Hepatocyte (in vitro differentiated cells): Measurements from ENCODE around the gene TAF11L4.
"Not testable (repeated sequence)": the region's sequence is repeated elsewhere in the genome, so short reads cannot be mapped to it uniquely, and the experiment has no call there.

Experiments
- EZH2 ChIP-seq: fragments of 200-600 bp; sonication (generic); IDR thresholded peaks from 2 replicates; pipeline ENCODE4 v1.6.1; 2016; ENCODE audit warnings: antibody characterized with exemption, mild to moderate bottlenecking, borderline replicate concordance
- EZH2phosphoT487 ChIP-seq: fragments of 200-600 bp; sonication (generic); IDR thresholded peaks from one replicate; pipeline ENCODE4 v1.6.1; 2018; ENCODE audit warnings: antibody characterized with exemption, mild to moderate bottlenecking, low read depth, moderate library complexity; ENCODE audit not compliant: unreplicated experiment, severe bottlenecking
- TF ChIP-seq, protein P1 (sequence below): fragments of 200-600 bp; sonication (generic); IDR thresholded peaks from 2 replicates; pipeline ENCODE4 v1.5.1; 2016; ENCODE audit warnings: antibody characterized with exemption, mild to moderate bottlenecking; ENCODE audit not compliant: poor library complexity

DNA sequence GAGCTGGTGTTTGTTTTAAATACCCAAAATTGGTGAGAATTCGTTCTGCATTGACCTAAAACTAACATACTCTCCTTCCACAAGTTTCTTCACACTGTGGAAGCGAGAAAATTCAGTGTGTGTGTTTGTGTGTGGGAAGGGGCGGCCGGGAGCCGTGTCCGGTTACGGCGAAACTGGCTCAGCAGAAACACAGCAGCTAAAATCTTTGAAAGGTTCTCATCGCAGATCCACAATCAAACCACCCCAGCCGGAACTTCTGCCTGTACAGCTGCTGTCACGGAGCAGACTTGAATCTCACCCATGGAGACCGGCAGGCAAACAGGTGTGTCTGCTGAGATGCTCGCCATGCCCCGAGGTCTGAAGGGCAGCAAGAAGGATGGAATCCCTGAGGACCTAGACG lies 3.3 kb downstream of the TAF11L4 start, which contains the start of gene TAF11L5:
- TF ChIP-seq, protein P1, sequence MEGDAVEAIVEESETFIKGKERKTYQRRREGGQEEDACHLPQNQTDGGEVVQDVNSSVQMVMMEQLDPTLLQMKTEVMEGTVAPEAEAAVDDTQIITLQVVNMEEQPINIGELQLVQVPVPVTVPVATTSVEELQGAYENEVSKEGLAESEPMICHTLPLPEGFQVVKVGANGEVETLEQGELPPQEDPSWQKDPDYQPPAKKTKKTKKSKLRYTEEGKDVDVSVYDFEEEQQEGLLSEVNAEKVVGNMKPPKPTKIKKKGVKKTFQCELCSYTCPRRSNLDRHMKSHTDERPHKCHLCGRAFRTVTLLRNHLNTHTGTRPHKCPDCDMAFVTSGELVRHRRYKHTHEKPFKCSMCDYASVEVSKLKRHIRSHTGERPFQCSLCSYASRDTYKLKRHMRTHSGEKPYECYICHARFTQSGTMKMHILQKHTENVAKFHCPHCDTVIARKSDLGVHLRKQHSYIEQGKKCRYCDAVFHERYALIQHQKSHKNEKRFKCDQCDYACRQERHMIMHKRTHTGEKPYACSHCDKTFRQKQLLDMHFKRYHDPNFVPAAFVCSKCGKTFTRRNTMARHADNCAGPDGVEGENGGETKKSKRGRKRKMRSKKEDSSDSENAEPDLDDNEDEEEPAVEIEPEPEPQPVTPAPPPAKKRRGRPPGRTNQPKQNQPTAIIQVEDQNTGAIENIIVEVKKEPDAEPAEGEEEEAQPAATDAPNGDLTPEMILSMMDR = not testable (repeated sequence)
- not testable (repeated sequence) for TF ChIP-seq EZH2, EZH2phosphoT487
